Left ventricle myocardium superior (tissue), 1 donor: ENCODE results near the gene PSMD5. TPM values are rescaled to one million over a fixed set of nuclear protein-coding genes. Genes with fewer than 3 reads are reported as not detected.
"Not testable (repeated sequence)": the region's sequence is repeated elsewhere in the genome, so short reads cannot be mapped to it uniquely, and the experiment has no call there.

ENCODE experiments used
- ATAC-seq: fragments of 200-7000 bp; cut with Tn5 transposase; one replicate; pipeline ENCODE4 v1.9.1; 2020; ENCODE audit warnings: mild to moderate bottlenecking, moderate library complexity
- DNase-seq: peaks from one replicate; pipeline ENCODE4 v3.0.0-alpha.2; 2020
- intact Hi-C: fragments of 100-400 bp; cut with micrococcal nuclease; formaldehyde crosslinking; loops from one replicate; pipeline ENCODE4 v1.11.0; 2022
- total RNA-seq: library from RNA; stranded (reverse); fragmentation: NEBNext Ultra II Directional; extraction: Animal tissue kit (Norgen Biotek cat#: 25700); gene quantifications from one replicate; pipeline ENCODE4 v1.2.1, GENCODE V29; 2021
- donor health status: DM: no; HTN: yes; CAD: no; lungs with severe emphysema.

PSMD5 gene
- total RNA-seq, 1 donor from 2014 or later, result 14.0 TPM

- intact Hi-C loops, result no loop called here
- no peak for ATAC-seq
Observed at GRCh38 chr9:120830865-120831264, 11.9 kb downstream of the PSMD5 start.

GRCh38 chr9:120830151-120830550 lies 12.6 kb downstream of the PSMD5 start:
- ATAC-seq, result no peak
- DNase-seq, result no peak
- intact Hi-C loops, result no loop called here

More at GRCh38 chr9:120830865-120831264, 11.9 kb downstream of the PSMD5 start:
- DNase-seq, result no peak

- ATAC-seq, result no peak
- intact Hi-C loops, result no loop called here
- DNase-seq, result no peak
Observed at GRCh38 chr9:120829650-120830049, 13.1 kb downstream of the PSMD5 start.

DNA sequence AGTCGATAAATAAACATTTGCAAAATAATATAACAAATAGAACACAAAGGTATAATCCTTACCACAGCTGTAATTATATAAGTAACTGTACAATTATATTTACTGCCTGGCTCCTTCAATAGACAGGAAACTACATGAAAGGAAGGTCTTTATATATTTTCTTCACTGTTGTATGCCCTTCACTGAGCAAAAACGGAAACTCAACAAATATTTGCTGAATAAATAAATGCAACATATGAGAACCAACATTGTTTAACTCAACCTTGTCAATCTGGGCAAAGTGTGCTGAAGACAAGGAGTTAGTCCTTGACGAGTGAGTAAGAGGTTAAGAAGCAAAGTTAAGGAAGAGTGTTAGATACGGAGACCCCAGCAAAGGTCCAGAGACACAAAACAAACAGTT lies 22.6 kb downstream of the PSMD5 start:
- ATAC-seq, result no peak
- no peak for DNase-seq
- intact Hi-C loops, result no loop called here

DNA sequence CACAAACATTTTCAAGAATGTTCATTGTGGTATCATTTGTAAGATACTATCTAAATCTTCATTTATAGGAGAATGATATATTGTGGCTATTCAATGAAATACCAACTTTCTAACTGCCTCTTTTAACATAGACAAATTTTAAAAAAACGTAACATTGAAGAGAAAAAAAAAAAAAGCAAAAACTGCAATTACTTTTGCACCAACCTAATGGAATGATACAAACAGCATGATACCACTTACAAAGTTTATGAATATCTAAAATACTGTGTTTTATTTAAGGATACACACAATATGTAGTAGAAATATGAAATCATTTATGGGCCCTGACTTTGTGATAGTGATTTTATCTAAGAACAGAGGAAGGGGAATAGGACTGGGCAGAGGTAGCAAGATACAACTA lies 24.1 kb downstream of the PSMD5 start:
- no peak for DNase-seq
- intact Hi-C loops, result no loop called here

GRCh38 chr9:120815075-120815474 lies 27.6 kb downstream of the PSMD5 start:
- intact Hi-C loops, result no loop called here
- no peak for ATAC-seq
- DNase-seq, result no peak

More for the DNA sequence above, 24.1 kb downstream of the PSMD5 start:
- no peak for ATAC-seq

- intact Hi-C loops, result no loop called here
- ATAC-seq (no peak), DNase-seq (no peak)
Observed at GRCh38 chr9:120808931-120809330, 33.8 kb downstream of the PSMD5 start.

DNA sequence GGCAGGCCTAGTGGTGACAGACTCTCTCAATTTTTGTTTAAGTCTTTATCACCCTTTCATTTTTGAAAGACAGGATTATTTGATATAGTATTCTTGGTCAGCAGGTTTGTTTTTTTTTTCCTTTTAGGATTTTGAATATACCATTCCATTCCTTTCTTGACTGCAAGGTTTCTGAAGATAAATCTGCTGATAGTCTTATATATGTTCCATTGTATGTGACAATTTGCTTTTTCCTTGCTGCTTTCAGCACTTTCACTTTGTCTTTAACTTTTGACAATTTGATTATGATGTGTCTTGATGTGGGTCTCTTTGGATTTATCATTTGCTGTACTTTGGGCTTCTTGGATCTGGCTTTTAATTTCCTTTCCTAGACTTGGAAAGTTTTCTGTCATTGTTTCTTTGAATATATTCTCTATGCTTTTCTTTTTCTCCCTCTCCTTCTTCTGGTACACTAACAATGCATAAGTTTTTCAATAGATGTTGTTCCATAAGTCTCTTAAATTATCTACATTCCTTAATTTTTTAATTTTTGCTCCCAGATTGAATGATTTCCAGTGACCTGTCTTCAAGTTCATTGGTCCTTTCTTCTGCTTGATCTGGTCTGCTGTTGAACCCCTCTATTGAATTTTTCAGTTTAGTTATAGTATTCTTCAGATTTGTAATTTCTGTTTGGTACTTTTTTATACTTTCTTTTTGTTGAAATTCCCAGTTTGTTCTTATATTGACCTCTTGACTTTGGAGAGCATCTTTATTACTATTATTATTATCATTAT lies 34.9 kb downstream of the PSMD5 start:
- DNase-seq, result no peak
- ATAC-seq, result no peak
- intact Hi-C loops, result no loop called here

DNA sequence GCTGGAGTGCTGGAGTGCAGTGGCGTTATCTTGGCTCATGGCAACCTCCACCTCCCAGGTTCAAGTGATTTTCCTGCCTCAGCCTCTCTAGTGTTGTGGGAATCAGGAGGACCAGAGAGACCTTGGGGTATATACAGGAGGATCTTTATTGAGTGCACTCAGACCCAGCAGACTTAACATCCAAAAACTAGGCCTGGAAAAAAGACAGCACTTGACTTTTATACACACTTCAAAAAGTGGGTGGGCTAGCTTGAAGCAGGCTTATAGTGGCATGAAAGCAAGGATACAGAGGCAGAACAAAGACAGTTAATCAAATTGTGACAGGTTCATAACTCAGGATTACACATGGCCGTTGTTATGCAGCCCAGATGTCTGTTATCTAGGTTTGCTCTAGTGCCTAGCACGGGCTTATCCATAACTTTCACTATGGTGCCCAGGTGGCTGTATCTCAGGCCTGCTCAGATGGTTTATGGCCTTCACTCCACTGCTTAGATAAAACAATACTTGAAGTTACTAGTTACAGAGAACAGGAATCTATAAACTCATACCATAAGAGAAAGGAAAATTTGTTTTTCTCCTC lies 37.8 kb downstream of the PSMD5 start:
- intact Hi-C loops, DNase-seq, ATAC-seq: not testable (repeated sequence)

DNA sequence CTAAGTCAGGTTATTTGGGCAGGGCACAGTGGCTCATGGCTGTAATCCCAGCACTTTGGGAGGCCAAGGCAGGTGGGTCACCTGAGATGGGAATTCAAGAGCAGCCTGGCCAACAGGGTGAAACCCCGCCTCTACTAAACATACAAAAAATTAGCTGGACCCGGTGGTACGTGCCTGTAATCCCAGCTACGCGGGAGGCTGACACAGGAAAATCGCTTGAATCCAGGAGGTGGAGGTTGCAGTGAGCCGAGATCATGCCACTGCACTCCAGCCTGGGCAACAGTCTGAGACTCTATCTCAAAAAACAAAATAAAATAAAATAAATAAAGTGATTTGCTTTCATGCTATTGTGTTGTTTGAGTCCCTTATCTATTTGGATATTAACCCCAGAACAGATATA lies 41.3 kb downstream of the PSMD5 start:
- intact Hi-C loops, result no loop called here
- ATAC-seq, result no peak

GRCh38 chr9:120792898-120793765 lies 49.6 kb downstream of the PSMD5 start, which contains the start of gene FBXW2:
Gene FBXW2 (minus strand): TSS chr9:120793416. CDS start chr9:120788258, 5,158 bp downstream.
- peak; percentile 96 for DNase-seq
- peak; percentile 100 for ATAC-seq
- intact Hi-C loops, result no loop called here

More for the DNA sequence above, 41.3 kb downstream of the PSMD5 start:
- DNase-seq, result no peak

DNA sequence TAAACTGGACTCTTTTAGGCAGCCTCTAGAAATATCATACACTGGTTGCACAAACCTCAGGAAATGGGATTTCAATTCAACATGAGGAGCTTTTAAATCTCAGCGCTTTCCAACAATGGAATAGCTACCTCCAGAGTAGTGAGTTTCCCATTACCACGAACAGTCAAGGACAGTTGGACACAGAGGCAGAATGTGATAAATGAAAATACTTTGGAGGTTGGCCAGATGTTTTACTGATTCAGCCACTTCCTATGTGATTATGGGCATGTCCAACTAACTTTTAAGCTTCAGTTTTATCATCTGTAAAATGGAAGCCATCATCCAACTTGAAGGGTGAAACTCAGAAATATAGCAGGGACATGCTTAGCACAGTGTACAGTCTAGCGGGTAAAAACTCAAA lies 51.6 kb downstream of the PSMD5 start:
- ATAC-seq (no peak), DNase-seq (no peak)
- intact Hi-C loops, result no loop called here

DNA sequence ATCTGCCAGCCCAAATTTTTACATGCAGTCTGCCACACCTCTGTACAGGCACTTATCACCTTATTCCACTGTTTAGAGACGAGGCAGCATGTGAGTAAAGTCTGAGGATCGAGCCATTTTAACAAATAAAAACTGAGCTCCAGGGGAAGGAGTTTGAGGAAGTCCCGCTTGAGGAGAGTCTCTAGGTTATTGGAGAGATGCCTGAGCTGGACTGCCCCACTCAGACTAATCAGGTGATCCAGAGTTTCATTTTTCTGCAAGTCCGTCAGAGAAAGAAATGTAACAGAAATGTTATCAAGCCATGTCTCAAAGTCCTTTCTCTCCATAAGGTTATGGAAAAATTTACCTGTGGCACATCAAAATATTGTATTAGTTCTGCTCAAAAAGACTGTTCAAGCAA lies 54.8 kb downstream of the PSMD5 start:
- DNase-seq (no peak), ATAC-seq (no peak)
- intact Hi-C loops, result no loop called here

GRCh38 chr9:120783602-120784047 lies 59.1 kb downstream of the PSMD5 start:
- intact Hi-C loops, result no loop called here
- DNase-seq (no peak), ATAC-seq (no peak)

- DNase-seq, result no peak
- intact Hi-C loops, result no loop called here
- no peak for ATAC-seq
Observed at GRCh38 chr9:120781236-120781635, 61.5 kb downstream of the PSMD5 start.

GRCh38 chr9:120780367-120780766 lies 62.4 kb downstream of the PSMD5 start:
- intact Hi-C loops, result no loop called here
- DNase-seq, result no peak
- no peak for ATAC-seq

DNA sequence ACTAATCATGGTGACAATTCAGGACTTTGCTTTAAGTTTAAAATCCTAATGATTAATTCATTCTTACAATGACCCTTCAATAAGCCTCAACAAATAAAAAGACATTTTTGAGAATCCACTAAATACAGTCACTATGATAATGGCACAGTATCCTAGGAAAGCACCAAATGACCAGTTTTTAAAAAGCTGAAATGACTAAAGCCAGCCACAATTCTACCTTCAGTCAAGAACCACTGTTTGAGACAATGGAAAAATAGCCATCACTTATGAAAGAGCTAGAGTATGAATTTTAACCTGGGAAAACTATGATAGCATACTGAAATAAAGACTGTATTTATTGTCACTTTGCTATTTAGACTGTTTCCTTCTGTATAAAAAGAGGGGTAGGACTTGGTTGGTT lies 63.5 kb downstream of the PSMD5 start:
- intact Hi-C loops, result no loop called here
- ATAC-seq, result no peak

GRCh38 chr9:120778758-120779157 lies 64.0 kb downstream of the PSMD5 start:
- DNase-seq (no peak), ATAC-seq (no peak)
- intact Hi-C loops, result no loop called here

More for the DNA sequence above, 63.5 kb downstream of the PSMD5 start:
- no peak for DNase-seq

- no peak for DNase-seq
- intact Hi-C loops, result no loop called here
- no peak for ATAC-seq
Observed at GRCh38 chr9:120777229-120777628, 65.5 kb downstream of the PSMD5 start.

- intact Hi-C loops, result no loop called here
- ATAC-seq, result no peak
- no peak for DNase-seq
Observed at GRCh38 chr9:120776788-120777187, 65.9 kb downstream of the PSMD5 start.
